GM19023 (cell line): ENCODE data around the gene SNAP47.

Source experiments
- ATAC-seq: cut with Tn5 transposase; IDR thresholded peaks from one replicate; pipeline ENCODE4 v1.9.1; 2021; ENCODE audit warnings: mild to moderate bottlenecking, moderate library complexity; ENCODE audit not compliant: unreplicated experiment

Gene SNAP47

DNA sequence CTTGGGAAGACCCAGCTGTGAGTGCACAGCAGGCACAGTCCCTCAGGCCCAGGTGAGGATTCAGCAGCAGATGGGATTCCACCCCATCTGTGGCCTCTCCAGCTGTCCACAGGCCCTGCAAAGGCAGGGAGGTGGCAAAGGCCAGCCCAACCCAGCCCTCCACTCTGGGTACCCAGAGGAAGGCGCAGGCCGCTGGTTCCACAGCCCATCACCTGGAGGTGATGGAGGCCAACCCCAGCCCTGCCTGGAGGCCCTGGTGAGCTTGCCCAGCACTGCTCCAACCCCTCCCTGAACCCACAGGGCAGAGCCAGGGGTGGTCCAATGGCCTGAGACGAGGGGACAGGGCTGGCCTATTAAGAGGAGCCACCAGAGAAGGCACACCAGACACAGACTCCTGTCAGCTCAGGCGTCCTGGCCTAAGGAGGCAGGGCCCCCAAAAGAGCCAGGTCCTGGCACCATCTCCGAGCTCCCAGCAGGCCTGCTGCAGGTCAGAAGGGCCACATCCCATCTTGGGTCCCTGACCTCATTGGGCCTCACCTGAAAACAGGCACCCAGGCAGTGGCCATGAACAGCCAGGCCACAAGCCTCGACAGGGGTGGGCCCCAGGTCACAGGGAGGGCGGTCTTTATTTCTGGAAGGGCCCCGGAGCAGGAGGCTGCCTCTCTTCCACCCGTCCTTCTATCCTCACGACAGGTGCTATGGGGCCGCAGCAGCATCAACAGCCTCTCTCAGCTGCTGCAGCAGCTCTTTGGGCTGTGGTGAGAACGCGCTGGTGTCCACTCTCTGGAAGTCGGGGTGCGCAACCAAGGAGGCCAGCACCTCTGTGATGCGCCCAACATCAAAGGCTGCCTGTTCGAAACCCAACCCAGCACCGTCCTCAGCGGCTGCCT is 3.3 kb upstream of the SNAP47 start:
- no peak for ATAC-seq

DNA sequence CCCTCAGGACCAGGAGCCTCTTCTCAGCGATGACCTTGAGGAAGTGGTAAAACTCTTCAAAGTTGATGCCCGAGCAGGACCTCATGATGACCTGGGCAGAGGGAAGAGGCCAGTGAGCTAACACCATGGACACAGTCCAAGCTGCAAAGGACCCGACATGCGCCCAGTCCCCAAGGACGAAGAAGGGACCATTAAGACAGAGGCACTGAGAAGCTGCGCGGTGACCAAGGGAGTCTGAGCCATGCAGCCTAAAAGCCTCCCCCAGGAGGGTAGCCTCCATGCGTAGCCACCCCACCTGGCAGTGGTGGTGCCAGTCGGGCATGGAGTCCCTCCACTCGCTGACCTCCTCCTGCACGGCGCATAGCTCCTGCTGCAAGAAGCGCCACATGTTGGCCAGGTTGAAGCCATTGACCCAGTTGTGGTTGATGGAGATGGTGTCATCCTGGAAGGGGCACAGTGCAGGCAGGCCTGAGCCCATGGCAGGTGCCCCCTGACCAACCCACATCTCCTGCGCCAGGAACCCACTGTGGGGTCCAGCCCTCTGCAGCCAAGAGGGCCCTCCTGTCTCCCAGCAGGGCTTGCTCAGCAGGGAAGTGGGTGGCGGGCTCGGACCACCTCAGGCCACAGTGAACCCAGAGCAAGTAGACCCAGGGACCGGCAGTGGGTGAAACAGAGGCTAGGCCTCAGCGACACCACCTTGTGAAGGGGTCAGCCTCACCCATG is 2.5 kb upstream of the SNAP47 start:
- no peak for ATAC-seq

DNA sequence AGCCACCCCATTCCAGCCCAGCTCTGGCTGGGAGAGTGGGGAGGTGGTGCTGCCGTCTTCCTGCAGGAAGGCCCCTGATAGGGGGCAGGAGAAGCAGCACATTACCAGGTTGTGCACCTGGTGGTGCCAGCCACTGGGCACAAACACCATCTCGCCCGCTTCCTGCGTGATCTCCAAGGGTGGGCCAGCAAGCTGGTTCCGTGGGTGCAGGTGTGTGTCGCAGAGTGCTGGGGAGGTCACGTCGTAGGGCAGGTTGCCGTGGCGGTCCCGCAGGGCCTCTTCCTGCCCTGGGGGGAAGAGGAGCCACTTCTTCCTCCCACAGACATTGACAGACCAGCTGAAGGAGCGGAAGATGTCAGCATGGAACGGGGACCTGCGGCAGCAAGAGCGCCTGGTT is 1.9 kb upstream of the SNAP47 start:
- no peak for ATAC-seq

DNA sequence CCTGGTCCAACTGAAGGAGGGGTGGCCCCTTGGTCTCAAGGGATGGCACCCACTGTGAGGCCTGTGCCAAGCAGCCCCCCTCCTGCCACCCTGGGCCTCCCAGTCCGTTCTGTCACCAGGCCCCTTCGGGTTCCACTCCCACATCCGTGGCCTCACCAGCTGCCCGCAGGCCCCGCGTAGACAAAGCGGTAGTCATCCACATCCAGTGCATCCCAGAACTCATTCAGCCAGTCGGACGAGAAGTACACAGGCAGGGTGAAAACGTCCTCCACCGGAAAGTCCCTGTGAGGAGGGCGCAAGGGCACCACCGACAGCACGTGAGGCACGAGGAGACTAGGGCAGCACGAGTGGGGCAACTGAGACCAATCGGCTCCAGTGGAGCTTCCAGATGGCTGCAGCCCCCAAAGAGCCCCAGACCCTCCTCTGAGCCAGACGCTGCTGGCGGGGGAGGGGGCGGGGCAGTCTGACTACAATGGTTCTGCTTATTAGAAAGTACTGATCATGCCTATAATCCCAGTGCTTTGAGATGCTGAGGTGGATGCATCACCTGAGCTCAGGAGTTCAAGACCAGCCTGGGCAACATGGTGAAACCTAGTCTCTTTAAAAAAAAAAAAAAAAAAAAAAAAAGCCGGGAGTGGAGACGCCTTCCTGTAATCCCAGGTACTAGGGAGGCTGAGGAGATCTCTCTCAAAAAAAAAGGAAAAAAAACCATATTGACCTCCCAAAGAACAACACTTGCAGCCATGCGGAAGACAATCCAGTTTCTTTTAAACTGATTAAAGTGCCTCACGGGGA is 1.3 kb upstream of the SNAP47 start:
- no peak for ATAC-seq

DNA sequence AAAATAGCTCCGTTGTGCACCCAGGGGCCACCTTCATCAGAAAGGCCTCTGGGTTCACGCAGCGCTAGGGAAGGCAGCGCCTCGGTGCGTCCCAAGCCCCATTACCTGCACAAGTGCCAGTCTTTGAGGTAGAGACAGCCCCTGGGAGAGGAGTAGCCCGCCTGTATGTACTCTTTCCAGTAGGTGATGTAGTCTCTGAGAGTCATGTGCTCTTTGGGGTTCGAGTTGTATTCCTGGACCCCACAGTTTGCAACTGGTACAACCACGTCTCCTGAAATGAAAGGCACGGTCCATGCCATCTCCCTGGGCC is 734 bp upstream of the SNAP47 start:
- no peak for ATAC-seq

DNA sequence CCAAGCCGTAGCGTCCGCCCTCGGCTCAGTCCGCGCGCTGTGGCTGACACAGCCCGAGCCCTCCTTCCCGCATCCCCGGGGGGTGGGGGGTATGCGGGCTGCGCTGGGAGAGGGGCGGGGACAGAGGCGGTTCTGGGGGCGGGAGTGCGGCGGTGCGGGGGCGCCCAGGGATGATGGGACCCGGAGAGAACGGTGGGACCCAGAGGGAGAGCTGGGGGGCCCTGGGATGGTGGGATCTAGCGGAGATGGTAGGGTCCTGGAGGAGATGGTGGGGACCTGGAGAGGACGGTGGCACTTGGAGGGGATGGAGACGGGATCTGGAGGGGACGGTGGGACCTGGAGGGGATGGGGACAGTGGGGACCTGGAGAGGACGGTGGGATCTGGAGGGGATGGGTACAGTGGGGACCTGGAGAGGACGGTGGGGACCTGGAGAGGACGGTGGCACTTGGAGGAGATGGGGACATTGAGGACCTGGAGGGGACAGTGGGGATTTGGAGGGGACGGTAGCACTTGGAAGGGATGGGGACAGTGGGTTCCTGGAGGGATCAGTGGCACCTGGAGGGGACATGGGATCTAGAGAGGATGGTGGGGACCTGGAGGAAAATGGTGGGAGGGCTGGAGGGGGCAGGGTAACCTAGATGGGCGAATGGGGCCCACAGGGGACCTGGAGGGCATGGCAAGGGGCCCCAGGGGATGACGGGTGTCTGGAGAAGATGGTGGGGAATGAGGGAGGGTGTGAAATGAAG is 477 bp downstream of the SNAP47 start:
- ATAC-seq, result peak; percentile 38

DNA sequence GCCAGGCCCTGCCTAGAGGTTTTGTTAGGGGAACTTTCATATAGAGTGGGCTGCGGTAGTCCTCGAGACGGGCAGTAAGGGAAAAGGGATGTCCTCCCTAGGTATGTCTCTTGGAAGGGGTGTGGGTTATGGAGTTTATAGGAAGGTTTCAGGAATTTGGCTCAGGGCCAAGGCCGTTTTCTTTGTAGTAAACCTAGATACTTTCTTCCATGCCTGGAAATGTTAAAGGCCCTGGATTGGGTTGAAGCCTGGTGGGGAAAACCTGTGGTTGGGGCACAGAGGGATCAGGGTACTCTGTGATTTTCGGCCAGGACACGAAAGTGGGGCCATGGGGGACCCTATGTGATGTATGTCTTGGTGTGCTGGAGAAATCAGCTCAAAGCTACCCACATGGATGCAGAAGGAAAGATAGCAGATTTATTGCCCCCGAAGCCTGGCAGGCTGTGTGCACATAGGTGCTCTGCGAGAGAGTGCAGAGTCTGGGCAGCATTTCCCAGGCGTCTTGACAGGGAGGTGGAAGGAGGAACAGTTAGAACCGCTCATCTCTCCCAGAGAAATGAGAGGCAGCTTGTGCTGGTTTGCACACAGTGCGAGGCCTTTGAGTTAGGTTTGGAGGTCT is 1.7 kb downstream of the SNAP47 start:
- no peak for ATAC-seq

DNA sequence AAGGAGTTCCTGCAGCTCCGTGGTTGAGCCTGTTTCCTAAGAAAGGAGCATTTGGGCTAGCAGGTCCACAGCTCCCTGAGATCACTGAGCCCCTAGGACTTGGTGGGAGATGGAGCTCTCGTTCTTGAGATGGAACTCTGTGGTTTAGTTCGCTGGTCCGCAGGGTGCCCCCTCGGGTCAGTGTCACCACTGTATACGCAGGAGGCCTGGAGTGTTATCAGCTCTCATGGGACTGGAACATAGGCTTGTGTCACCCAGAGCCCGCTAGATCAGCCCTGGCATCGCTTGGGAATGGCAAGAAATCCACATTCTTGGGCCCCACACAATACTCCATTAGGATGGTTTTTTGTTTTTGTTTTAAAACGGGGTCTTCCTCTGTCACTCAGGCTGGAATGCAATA is 3.6 kb downstream of the SNAP47 start:
- ATAC-seq, result no peak

DNA sequence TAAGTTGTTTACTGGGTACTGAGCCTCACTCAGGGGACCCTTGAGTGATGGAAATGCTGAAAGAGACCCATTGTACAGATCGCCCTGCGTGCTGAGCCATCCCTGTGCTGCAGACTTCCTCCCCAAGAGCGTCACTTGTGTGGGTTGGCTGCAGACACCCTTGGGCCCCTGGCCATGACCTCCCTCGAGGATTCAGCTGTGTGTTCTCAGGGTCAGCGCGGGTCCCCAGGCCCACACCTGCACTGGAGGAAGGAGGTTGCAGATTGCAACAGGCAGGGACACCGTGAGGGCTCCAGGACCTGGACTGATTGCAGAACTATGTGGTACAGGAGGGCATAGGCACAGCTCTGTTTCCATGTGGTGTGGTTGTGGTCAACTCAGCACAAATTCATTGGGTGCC is 4.4 kb downstream of the SNAP47 start:
- no peak for ATAC-seq

DNA sequence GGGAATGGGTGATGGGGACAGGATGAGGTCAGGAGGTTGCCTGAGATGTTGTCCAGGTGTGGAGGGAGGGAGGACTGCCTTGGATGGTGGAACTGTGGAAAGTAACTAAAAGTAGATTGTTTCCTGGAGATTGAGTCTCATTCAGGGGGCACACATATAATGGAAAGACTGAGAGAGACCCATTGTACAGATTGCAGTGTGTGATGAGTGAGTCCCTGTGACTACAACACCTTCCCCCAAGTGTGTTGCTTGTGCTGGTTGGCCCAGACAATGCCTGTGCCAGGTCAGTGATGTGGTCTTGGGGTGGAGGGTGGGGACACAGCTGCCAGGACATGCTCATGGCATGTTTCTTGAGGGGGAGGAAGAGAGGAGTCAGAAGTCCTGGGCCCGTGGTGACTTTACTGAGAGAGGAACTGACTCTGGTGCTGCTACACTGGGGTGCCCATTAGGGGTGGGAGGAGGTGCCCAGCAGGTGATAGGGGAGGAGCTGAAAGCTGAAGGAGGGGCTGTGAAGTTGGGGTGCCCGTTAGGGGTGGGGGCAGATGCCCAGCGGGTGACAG is 5.2 kb downstream of the SNAP47 start:
- no peak for ATAC-seq

DNA sequence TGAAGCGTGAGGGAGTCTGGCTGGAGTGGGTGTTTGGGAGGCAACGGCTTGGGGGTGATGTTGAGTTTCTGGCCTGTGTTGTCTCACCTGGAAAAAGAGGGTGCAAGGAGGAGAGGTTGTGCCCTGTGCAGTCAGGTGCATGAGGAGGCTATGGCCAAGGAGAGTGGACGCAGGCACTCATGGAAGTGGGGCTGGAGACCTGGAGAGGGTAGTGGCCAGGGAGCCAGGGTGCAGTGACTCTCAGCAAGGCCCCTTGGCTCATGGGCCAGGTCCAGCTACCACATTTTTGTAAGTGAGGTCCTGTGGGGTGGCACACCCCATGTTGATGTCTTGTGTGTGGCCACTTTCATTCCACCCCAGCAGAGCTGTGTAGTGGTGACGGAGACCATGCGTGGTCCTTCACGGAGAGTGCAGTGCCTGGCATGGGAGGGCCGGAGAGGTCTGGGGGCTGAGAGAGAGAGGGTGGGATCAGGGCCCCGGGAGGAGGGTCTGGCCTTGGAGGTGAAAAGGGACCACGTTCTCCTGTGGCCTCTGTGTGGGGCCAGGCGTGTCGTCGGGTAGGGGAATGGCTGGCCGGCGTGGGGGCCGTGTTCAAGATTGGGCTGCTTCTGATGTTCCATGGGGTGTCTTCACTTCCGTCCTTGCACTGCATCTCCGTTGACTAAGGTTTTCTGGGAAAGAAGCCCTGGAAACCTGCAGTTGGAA is 6.1 kb downstream of the SNAP47 start:
- ATAC-seq, result no peak

DNA sequence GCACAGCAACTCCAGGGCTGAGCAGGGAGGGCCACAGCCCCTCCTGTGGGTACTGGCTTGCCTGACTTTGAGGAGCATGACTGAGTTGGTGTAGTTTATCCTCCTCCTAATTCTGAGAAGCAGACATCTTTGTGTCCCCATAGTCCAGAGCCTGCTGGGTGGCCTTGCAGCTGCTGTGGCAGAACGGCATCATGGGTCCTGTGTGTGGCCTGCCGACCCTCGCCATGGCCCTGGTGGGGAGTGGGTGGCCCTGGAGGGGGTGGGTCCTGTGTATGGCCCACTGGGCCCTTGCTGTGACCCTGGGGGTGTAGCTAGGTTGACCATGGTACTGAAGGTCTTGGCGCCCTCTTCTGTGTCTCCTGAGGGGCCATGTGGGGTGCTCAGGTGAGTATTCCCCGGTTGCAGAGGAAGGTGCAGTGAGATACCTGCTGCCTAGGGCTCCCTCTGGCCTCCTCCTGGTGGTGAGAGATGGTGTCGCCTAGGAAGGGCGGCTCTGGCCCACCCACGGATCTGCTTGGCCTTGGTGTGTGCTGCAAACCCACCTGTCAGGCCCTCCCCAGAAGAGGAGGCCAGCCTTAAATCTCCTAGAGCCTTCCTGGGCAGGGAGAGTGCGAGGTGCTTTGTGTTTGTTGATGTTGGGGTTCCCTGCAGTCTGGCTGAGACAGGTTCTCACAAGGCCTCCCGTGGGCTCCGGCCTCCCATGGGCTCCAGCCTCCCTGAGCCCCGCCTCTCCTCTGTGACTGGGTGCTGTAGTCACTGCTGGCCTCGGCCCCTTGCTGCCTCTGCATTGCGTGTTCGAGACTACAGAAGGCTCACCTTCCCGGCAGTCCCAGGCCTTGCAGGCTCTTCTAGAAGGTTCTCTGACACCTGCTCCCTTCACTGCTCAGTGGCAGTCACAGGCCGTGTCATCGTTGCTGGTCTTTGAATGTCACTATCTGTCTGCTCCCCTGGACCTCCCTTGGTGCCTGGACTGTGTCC is 7.8 kb downstream of the SNAP47 start:
- ATAC-seq, result no peak

DNA sequence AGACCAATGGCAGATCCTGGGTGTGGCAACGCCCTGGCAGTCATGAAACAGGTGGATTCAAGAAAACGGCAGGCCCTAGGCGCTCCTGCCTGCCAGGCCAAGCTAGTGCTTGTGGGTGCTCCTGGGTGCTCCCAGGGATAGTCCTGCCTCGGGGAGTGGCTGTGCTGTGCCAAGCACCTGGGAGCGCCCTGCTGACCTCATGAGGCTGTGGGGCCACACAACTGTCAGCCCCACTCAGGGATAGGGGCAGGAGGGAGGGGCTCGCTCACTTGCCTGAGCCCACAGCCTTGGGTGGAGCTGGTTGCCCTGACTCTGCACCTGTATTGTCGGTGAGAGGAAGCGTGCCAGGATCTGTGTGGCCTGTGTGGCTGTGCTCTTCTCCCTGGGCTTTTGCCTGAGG is 9.4 kb downstream of the SNAP47 start:
- no peak for ATAC-seq

DNA sequence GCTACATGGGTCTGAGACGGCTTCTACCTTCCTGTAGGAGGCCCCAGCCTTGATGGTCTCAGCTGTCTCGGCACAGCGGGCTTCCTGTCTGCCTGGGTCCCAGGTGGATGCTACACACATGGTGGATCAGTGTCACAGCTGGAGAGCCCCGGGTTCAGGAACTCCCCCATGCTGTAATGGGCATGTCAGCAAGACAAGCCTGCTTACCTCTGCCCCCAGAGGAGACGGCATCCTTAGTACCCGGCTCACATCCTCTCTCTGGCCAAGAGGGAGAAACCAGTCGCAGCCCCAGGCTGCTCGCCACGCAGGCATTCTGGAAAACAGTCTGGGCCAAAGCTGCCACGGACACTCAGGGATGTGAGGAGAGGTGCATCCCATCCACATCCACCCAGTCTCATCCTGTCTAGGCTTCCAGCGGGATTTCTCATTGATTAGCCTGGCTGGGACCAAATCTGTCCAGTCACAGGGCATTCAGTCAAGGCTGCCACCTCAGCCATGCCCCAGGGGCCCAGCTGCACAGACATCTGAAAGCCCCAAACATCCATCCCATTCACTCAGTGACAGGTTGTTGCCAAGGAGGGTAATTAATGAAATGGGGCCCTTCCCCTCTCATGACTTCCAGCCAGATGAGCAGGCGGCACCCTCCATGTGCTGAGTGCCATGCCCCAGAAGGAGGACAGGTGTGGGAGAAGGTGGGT is 10.5 kb downstream of the SNAP47 start:
- no peak for ATAC-seq

DNA sequence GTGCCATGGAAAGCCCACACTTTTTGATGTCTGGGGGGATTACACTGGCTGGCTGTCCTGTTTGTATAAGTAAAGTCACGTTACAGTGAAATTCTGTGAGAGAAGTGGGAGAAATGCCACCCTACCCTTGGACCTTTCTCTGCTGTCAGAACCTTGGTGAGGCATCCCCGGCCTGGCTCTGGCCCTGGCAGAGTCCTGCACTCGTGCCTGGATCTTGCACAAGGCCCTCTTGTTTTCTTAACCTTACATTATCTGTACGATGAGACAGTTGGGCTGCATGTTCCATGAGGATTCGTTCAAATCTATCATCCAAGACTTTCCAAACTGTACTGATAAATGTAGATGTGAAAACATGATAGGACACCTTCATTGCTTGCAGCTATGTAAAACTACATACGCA is 11.4 kb downstream of the SNAP47 start:
- ATAC-seq, result no peak

DNA sequence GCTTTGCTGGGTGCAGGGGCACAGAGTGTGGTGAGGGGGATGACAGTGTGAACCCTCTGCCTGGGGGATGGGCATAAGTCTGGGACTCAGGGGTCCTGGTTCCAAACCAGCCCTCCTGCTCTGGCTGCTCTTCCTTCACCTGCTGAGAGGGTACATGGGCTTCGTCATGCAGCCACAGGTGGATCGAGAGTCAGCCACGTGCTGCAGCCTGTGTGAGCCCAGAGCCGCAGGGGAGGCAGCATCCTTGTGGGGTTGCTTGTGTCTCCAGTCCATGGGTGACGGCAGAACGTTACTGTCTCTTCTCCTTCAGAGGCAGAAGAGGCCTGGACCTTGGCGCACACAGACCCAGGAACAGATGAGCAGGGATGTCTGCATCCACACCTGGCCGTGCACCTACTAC is 12.1 kb downstream of the SNAP47 start:
- no peak for ATAC-seq

DNA sequence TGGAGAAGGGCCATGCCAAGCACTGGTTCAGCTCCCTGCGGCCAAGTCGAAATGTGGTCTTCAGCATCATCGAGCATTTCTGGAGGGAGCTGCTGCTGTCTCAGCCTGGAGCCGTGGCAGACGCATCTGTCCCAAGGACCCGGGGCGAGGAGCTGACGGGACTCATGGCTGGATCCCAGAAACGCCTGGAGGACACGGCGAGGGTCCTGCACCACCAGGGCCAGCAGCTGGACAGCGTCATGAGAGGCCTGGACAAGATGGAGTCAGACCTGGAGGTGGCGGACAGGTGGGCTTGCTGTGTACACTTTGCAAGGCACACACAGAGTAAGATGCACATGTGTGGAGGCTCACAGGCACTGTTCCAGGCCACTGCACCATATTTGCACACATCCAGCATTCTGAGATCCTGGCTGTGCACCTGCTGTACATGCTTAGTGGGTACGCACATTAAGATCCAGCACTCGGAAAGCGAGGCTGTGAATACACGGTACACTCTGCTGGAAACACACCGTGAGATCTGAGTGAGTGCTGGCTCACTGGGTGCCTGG is 12.8 kb downstream of the SNAP47 start:
- no peak for ATAC-seq
